B cell (primary cell): ENCODE measurements around the gene KLK14. TPM values are rescaled to one million over a fixed set of nuclear protein-coding genes. Genes with fewer than 3 reads are reported as not detected.

ENCODE experiments used
- ATAC-seq: fragments of 200-7000 bp; cut with Tn5 transposase; one replicate; pipeline ENCODE4 v1.10.0; 2021; ENCODE audit warnings: low read depth, mild to moderate bottlenecking, moderate number of reproducible peaks, moderate library complexity
- CTCF ChIA-PET: fragments of 350-600 bp; sonication (Branson Sonifier 250); formaldehyde crosslinking; loops from one replicate; lab custom pipeline; 2021; ENCODE audit warnings: antibody characterized with exemption, inconsistent platforms; lab: Charles Lee
- POLR2A ChIA-PET: fragments of 350-600 bp; sonication (Branson Sonifier 250); formaldehyde crosslinking; loops from one replicate; lab custom pipeline; 2021; ENCODE audit warnings: antibody characterized with exemption; lab: Charles Lee
- DNase-seq: peaks from one replicate; pipeline ENCODE4 v3.0.0; 2013
- H2AFZ ChIP-seq: 2 replicates; pipeline ENCODE4 v1.6.1; 2012; ENCODE audit warnings: mild to moderate bottlenecking, low read depth, low read length; ENCODE audit not compliant: insufficient read depth, poor library complexity, severe bottlenecking
- H3K27ac ChIP-seq, 2 donors: 1 replicate in 1 of 2; 2 replicates in 1 of 2; pipeline ENCODE4 v1.5.1; 2012 to 2013; ENCODE audit warnings: low read length in 2 of 2, mild to moderate bottlenecking in 2 of 2, moderate library complexity in 1 of 2
- H3K27me3 ChIP-seq, 4 experiments: fragments of 200-600 bp in 1 of 4; sonication (generic) in 1 of 4; replicated peaks in 1 of 4; 1 replicate in 2 of 4; 2 replicates in 2 of 4; pipeline versions ENCODE4 v1.6.1 to v1.7.0; 2013 to 2016; ENCODE audit warnings: low read length in 3 of 4, mild to moderate bottlenecking in 2 of 4, mixed read lengths in 1 of 4, moderate library complexity in 1 of 4; ENCODE audit not compliant: insufficient read depth in 4 of 4, control insufficient read depth in 3 of 4; ENCODE audit errors: control extremely low read depth in 1 of 4
- H3K36me3 ChIP-seq, 2 experiments: replicated peaks in 1 of 2; 1 replicate in 1 of 2; 2 replicates in 1 of 2; pipeline versions ENCODE4 v1.6.1 to v1.7.1; 2013; ENCODE audit warnings: low read length in 1 of 2; ENCODE audit not compliant: insufficient read depth in 2 of 2, control insufficient read depth in 1 of 2; ENCODE audit errors: control extremely low read depth in 1 of 2, extremely low read depth in 1 of 2
- H3K4me1 ChIP-seq, 2 donors: fragments of 200-600 bp in 1 of 2; sonication (generic) in 1 of 2; 1 replicate in 1 of 2; 2 replicates in 1 of 2; pipeline versions ENCODE4 v1.5.1 to v1.6.1; 2013 to 2017; ENCODE audit warnings: low read length in 2 of 2; ENCODE audit not compliant: control insufficient read depth in 2 of 2, insufficient read depth in 2 of 2
- H3K4me2 ChIP-seq: replicated peaks from 2 replicates; pipeline ENCODE3; 2012; ENCODE audit warnings: mild to moderate bottlenecking, low read depth, low read length; ENCODE audit not compliant: poor library complexity, severe bottlenecking
- H3K4me3 ChIP-seq, 5 experiments: fragments of 200-600 bp in 1 of 5; sonication (generic) in 1 of 5; 1 replicate in 3 of 5; 2 replicates in 2 of 5; pipeline versions ENCODE4 v1.5.1 to v1.7.0; 2011 to 2016; ENCODE audit warnings: low read length in 4 of 5, mild to moderate bottlenecking in 4 of 5, low read depth in 2 of 5, control low read depth in 1 of 5, moderate library complexity in 1 of 5; ENCODE audit not compliant: insufficient read depth in 1 of 5; ENCODE audit errors: control extremely low read depth in 1 of 5, extremely low read depth in 1 of 5
- H3K79me2 ChIP-seq: fragments of 200-600 bp; sonication (generic); one replicate; pipeline ENCODE4 v1.6.0; 2016; ENCODE audit warnings: low read length; ENCODE audit not compliant: control insufficient read depth, insufficient read depth
- H3K9ac ChIP-seq: fragments of 200-600 bp; sonication (generic); 2 replicates; pipeline ENCODE4 v1.6.1; 2017; ENCODE audit warnings: mild to moderate bottlenecking, low read length, moderate library complexity
- H3K9me3 ChIP-seq, 3 donors: one replicate each; pipeline versions ENCODE4 v1.6.1 to v1.7.1; 2013; ENCODE audit warnings: low read length in 2 of 3; ENCODE audit not compliant: control insufficient read depth in 2 of 3, insufficient read depth in 1 of 3; ENCODE audit errors: control extremely low read depth in 1 of 3
- H4K20me1 ChIP-seq: 2 replicates; pipeline ENCODE4 v1.6.0; 2012; ENCODE audit warnings: mild to moderate bottlenecking, low read length; ENCODE audit not compliant: insufficient read depth, control insufficient read depth, poor library complexity, severe bottlenecking
- H3K27ac Mint-ChIP-seq: one replicate; pipeline ENCODE4 v1.8.0; 2021; ENCODE audit warnings: mixed read lengths
- H3K27me3 Mint-ChIP-seq: one replicate; pipeline ENCODE4 v1.8.0; 2021; ENCODE audit warnings: mixed read lengths
- H3K4me1 Mint-ChIP-seq: one replicate; pipeline ENCODE4 v1.8.0; 2021; ENCODE audit warnings: mixed read lengths
- H3K4me3 Mint-ChIP-seq: one replicate; pipeline ENCODE4 v1.8.0; 2021; ENCODE audit warnings: mixed read lengths
- H3K9me3 Mint-ChIP-seq: one replicate; pipeline ENCODE4 v1.8.0; 2022; ENCODE audit warnings: mixed read lengths; ENCODE audit not compliant: insufficient read depth
- CTCF ChIP-seq: fragments of 200-600 bp; IDR thresholded peaks from one replicate; pipeline ENCODE4 v1.8.0; 2022; ENCODE audit warnings: antibody characterized with exemption, mild to moderate bottlenecking
- EZH2 ChIP-seq: IDR thresholded peaks from 2 replicates; pipeline ENCODE4 v1.6.1; 2012; ENCODE audit warnings: borderline replicate concordance, low read depth, mild to moderate bottlenecking, moderate library complexity, low read length; ENCODE audit not compliant: insufficient read depth, poor library complexity, severe bottlenecking
- WGBS: methylation state at CpG from one replicate; pipeline ENCODE4 v1.1.5; 2013; ENCODE audit warnings: missing lambda C conversion rate; ENCODE audit not compliant: insufficient coverage; 5-methylcytosine and 5-hydroxymethylcytosine counted together
- intact Hi-C: fragments of 100-400 bp; cut with micrococcal nuclease; formaldehyde crosslinking; loops from one replicate; pipeline ENCODE4 v1.10.0; 2022
- polyA plus RNA-seq: library from polyadenylated mRNA; depleted of rRNA; stranded (reverse); fragments of >200 nt; gene quantifications from 2 replicates; pipeline ENCODE4 v1.2.3, GENCODE V29; 2012
- total RNA-seq, 2 donors: library from RNA; stranded (reverse); fragments of 120-200 nt in 1 of 2; gene quantifications; 1 replicate in 1 of 2; 2 replicates in 1 of 2; pipeline versions ENCODE4 v1.2.3 to v1.2.4, GENCODE V29; 2013 to 2022

KLK14 gene
- total and polyA plus RNA-seq, 2 donors (not counting 1 experiment from before 2014, with no cell fraction given): 0.49 to 0.59 TPM

GRCh38 chr19:51111606-51112005 lies 28.9 kb upstream of the KLK14 start:
- Histone ChIP-seq H3K27me3 (peaks cover 0 to 17% (median 7%) of the 10 kb centered on the region in 4 experiments), H3K36me3 (no peaks in the 10 kb centered on the region), H3K9ac (no peak overlapping the region), H3K4me2 (no peak overlapping the region), H2AFZ (no peak overlapping the region), H3K27ac (no peak overlapping the region), H3K4me3 (no peak overlapping the region), H3K4me1 (peaks cover 11 to 16% of the 10 kb centered on the region in 2 donors), H3K9me3 (no peaks in the 10 kb centered on the region), H4K20me1 (peaks cover 4% of the 10 kb centered on the region), H3K79me2 (peaks cover 17% of the 10 kb centered on the region)
- no peaks in the 10 kb centered on the region for H3K9me3 Mint-ChIP-seq
- peaks cover 26% of the 10 kb centered on the region for H3K4me1 Mint-ChIP-seq
- ChIA-PET CTCF (interaction anchor here (0.6 kb wide), 1 partner anchor 589 kb away, joined by 7 read pairs; no protein-coding TSS in a partner anchor), POLR2A (no interaction called here)
- WGBS: 58% methylated on average over 6 of the region's 6 CpGs
- H3K27me3 Mint-ChIP-seq: peaks cover 12% of the 10 kb centered on the region
- DNase-seq (no peak), ATAC-seq (no peak)
- no peak overlapping the region for H3K27ac Mint-ChIP-seq
- TF ChIP-seq CTCF: no peak
- TF ChIP-seq EZH2: no peak
- H3K4me3 Mint-ChIP-seq: no peak overlapping the region
- intact Hi-C loops: no loop called here

- peaks cover 0 to 17% (median 7%) of the 10 kb centered on the region in 4 experiments for H3K27me3 ChIP-seq
- ATAC-seq: no peak
- H2AFZ ChIP-seq: no peak overlapping the region
- CTCF ChIA-PET: no interaction called here
- H3K27me3 Mint-ChIP-seq: peaks cover 8% of the 10 kb centered on the region
- no peak overlapping the region for H3K4me3 Mint-ChIP-seq
- H4K20me1 ChIP-seq: peaks cover 4% of the 10 kb centered on the region
- intact Hi-C loops: no loop called here
- H3K4me2 ChIP-seq: no peak overlapping the region
- peaks cover 25% of the 10 kb centered on the region for H3K79me2 ChIP-seq
- H3K4me3 ChIP-seq: no peak overlapping the region
- peaks cover 11 to 16% of the 10 kb centered on the region in 2 donors for H3K4me1 ChIP-seq
- no peaks in the 10 kb centered on the region for H3K9me3 Mint-ChIP-seq
- POLR2A ChIA-PET: no interaction called here
- H3K4me1 Mint-ChIP-seq: peaks cover 30% of the 10 kb centered on the region
- H3K27ac Mint-ChIP-seq: no peak overlapping the region
- no peak for DNase-seq
- H3K9ac ChIP-seq: no peak overlapping the region
- no peak overlapping the region for H3K27ac ChIP-seq
- 64% methylated on average over 1 of the region's 1 CpG for WGBS
- H3K9me3 ChIP-seq: no peaks in the 10 kb centered on the region
- no peak for TF ChIP-seq CTCF
- no peak for TF ChIP-seq EZH2
- H3K36me3 ChIP-seq: no peaks in the 10 kb centered on the region
Observed at GRCh38 chr19:51110666-51110971, 27.9 kb upstream of the KLK14 start.
